GM21390 (cell line): ENCODE data around the gene RDX.

Experiments used
- ATAC-seq: cut with Tn5 transposase; IDR thresholded peaks from one replicate; pipeline ENCODE4 v1.9.1; 2021; ENCODE audit not compliant: unreplicated experiment

RDX gene

DNA sequence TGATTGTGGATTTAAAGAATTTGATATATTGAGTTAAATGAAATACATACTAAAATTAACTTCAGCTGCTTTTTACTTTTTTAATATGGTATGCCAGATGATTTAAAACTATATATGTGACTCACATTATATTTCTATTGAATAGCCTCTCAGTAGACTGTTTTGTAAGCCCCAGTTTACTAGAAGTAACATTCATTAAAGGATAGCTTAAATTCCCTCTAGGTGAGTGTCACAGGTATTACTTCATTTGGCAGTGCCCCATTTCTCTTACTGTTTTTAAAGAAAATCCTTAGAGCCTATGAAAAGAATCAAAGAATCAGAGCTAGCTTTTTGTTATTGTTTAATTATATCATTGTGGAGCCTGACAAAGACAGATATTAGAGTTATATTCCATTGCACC lies 154.6 kb downstream of the RDX start:
- no peak for ATAC-seq

DNA sequence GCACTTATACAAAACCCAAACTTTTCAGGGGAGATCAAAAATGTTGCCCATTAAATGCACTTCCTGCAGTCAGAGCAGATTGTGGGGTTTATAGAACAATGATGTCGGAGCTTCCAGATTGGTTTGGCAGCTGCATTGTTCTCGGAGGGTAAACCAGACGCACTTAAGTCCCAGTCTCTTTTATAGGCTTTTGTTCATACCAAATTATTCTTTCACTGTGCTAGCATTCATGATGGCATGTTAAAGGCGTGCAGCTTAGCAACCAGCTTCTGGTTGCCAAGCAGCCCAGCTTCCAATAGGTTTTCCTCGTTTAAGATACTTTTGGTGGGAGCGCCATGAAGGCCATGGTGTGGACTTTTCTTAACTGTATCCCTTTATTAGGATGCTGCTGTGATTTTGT lies 162.3 kb downstream of the RDX start:
- no peak for ATAC-seq

DNA sequence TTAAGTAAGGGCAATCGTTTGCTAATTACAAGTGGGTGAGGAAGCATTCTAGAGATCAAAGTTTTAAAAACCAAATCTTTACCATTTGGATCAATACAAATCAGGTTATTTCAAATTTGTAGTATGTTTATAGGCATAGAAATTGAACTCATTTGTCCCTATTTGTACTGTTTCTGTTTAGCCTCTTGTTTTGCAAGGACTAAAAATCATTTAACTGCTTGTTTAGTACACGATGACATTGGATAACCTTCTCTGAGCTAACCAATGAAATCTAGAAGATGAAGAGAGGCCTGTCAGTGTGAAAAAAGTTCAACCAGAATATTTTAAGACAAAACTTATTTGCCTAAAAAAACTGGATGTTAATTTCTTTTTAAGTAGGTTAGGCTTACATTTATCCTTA lies 163.3 kb downstream of the RDX start:
- no peak for ATAC-seq

DNA sequence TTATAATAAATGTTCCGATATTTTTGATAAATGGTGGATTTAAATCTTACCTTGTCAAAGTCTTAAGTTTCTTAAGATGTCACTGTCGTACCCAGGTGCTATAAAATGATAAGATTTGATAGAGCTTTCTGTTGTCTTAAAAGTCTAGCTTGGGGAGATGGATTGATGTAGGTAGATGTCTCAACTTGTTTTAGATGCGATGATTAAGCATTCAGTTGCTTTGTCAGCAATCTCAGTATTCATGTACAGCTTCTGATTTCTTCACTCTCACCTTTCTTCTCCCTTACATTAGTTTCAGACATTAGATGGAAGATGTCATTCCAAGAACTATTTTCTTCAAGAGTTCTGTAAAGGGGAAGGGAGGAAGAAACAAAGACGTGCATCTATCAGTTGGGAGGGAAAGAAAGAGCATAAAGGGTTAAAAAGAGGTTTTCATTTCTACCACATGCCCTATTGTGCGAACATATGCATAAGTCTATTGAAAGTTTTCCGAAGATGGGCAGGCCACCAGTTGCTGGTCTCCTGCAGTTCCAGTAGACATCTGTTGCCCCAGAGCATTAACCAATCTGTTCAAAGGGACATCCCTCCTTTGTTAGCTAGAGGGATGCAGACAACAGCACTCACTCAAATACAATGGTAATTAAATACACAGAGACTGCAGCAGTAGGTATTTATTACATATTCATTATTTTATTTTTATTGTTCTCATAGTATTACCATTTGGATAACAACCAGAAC lies 164.9 kb downstream of the RDX start:
- ATAC-seq, result no peak

DNA sequence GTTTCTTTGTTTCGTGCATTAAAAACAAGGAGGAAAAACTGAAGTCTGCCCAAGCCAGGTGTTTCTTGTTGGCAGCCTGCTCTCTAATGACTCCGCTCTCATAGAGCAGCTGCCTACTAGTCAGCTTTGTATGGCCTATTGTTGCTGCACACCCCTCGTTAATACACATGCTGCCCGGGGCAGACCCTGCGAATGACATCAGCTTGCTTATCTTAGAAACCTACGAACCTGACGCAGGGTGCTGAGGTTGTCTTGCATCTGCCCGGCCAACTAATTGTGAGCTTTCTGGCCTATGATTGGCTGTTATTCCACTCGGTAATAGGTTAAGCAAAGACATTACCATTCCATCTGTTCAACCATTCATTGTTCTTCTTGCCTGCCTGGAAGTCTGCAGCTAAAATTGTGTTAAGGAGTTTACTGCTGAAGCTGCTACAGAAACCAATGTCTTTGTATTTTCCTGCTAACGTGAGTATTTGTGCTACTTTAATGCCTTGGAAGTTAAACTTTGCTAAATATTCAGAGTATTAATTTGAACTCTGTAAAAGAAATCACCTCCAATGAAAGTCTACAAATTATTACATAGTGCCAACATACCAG lies 165.7 kb downstream of the RDX start:
- ATAC-seq, result no peak

DNA sequence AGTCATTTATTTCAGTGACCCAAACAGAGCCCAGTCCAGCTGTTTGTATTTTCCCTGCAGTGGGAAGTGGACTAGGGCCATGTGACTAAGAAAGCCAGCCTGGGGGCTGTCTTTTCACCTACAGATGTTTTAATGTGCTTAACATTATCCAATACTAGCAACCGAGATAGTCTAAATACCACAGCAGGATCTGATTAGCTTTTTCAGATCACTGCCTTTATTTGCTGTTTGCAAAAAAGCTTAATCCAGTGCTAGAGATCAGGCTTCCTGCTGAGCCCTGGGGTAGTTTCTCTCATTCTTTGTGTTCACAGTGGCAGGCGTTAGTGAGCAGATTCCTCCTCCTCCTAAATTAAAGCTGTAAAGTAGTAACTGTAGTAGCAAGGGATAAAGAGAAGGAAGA lies 168.3 kb downstream of the RDX start:
- no peak for ATAC-seq

DNA sequence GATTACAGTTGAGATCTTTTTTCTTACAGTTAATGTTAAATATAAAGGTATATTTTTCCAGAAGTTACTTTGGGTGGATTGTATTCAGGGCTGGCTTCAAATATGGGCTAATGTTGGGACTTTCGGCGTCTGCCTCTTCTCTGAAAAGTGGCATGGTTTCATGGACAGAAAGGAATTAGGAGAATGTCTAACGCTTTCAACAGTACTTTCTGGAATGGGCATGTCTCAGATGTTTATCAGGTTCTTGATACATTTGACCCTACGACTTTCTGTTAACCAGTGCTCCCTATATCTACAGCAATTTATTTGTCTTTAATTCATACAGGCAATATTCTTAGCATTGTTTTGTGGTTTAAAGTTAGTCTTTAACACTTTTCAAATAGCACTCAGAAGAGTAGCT lies 169.5 kb downstream of the RDX start:
- ATAC-seq, result no peak

DNA sequence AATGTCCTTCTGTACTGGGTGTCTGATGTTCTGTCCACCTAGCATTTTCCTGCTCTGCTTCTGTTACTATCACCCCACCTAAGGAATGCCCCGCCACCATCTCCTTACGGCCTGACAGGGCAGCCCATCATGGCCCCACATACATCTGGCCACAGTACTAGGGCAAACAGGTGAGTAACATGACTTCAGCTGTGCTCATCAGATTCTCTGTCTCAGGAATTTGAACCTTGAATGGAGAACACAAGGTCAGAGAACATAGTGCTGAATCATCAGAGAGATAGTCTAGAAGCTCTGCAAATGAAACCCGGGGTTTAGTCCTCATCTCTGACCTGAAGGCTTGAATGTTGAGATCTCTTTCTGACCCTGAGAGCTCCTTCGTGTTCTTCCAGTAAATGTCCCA lies 170.8 kb downstream of the RDX start:
- no peak for ATAC-seq
